ENCODE data around the gene CLINT1. TPM values are rescaled to one million over a fixed set of nuclear protein-coding genes. Genes with fewer than 3 reads are reported as not detected.

The CLINT1 gene
- total and polyA plus RNA-seq, 2 of the 13 experiments (the other 11 are each of a cell fraction or from before 2014, with no cell fraction given), result 64.0 to 104 TPM

DNA sequence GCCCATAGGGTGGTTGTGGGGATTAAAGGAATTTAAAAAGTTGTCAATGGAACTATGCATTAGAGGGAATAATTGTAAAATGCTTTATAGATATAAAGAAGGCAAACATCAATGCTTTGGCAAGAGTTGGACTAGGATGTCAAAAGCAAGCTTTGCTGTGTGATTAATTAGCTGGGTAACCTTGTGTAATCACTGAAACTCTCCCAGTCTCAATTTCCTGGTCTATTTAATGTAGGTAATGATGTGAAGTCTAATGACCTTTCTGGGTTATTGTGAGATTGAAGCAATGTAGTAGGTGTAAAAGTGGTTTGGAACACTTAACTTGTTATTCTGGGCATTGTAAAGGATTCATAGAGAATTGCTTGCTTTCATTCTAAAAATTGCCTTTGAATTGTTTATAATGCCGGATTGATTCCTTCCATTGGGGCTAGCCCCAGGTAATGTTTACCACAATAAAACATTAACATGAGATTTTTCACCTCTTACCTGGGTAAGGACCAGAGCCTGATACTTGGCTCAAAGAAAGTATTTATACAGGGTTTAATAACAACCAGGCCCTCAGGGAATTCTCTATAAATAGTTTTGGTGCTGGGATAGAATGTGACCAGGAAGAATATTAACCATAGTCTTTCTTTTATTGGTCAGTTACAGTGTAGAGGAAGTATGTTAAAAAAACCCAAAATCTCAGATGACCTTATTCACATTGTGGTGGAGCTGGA lies 30.0 kb upstream of the CLINT1 start:
- Histone ChIP-seq H3K27me3 (ENCODE audit: control insufficient read depth in 1 of 2, insufficient read depth in 2 of 2, low read length in 2 of 2) (no peaks in the 10 kb centered on the region; a peak in 1 of 5 replicates), H3K36me3 (replicated peaks in 1 of 2; ENCODE audit: control insufficient read depth in 1 of 2, insufficient read depth in 2 of 2, low read length in 2 of 2) (no peaks in the 10 kb centered on the region), H3K4me2 (ENCODE audit: low read depth, low read length) (no peak overlapping the region), H3K9me3 (ENCODE audit: low read length) (no peaks in the 10 kb centered on the region), H3K4me1 (ENCODE audit: insufficient read depth, low read length) (no peaks in the 10 kb centered on the region), H3K9ac (ENCODE audit: insufficient read depth, low read depth, low read length) (no peak overlapping the region), H2AFZ (ENCODE audit: low read length) (no peak overlapping the region), H4K20me1 (ENCODE audit: insufficient read depth, low read length) (no peaks in the 10 kb centered on the region), H3K79me2 (ENCODE audit: insufficient read depth, low read length) (no peaks in the 10 kb centered on the region), H3K27ac (ENCODE audit: extremely low read length, insufficient read depth, low read length) (no peak overlapping the region), H3K4me3 (replicated peaks in 1 of 3; ENCODE audit: insufficient read depth in 1 of 3, low read depth in 2 of 3, low read length in 3 of 3) (no peak overlapping the region)
- intact Hi-C loops (cut with micrococcal nuclease; ENCODE audit: unreplicated experiment), result no loop called here
- in situ Hi-C loops (cut with HindIII; ENCODE audit: extremely low pct_ligation_motif_present, low pct_unique_long_range_greater_than_20kb), result no loop called here
- 96% methylated on average over 1 of the region's 1 CpG for WGBS (ENCODE audit: low lambda C conversion rate)
- BruUV-seq (replicated peaks), result no TSS peak
- DNase-seq (ENCODE audit: low spot score) (no peak), ATAC-seq (no peak), FAIRE-seq (no peak)
- no peak for TF ChIP-seq ZNF460 (CRISPR knock-in tag; IDR thresholded peaks at IDR 0.05; ENCODE audit: borderline replicate concordance)
- TF ChIP-seq GATA4 (IDR thresholded peaks at IDR 0.05; ENCODE audit: borderline replicate concordance, low read depth), result no peak
- TF ChIP-seq CBX1 (IDR thresholded peaks at IDR 0.05; ENCODE audit: low read depth), result no peak
- no peak for TF ChIP-seq ZNF260 (CRISPR knock-in tag; IDR thresholded peaks at IDR 0.05; ENCODE audit: borderline replicate concordance, low read depth)
- no peak for TF ChIP-seq RBAK (CRISPR knock-in tag; IDR thresholded peaks at IDR 0.05)
- no peak for TF ChIP-seq TAF15 (IDR thresholded peaks at IDR 0.05; ENCODE audit: low read depth, low read length, poor library complexity, severe bottlenecking)
- TF ChIP-seq, protein P1, sequence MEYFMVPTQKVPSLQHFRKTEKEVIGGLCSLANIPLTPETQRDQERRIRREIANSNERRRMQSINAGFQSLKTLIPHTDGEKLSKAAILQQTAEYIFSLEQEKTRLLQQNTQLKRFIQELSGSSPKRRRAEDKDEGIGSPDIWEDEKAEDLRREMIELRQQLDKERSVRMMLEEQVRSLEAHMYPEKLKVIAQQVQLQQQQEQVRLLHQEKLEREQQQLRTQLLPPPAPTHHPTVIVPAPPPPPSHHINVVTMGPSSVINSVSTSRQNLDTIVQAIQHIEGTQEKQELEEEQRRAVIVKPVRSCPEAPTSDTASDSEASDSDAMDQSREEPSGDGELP (IDR thresholded peaks at IDR 0.05; ENCODE audit: borderline replicate concordance, low read depth), result no peak
- TF ChIP-seq KDM3A (CRISPR knock-in tag; IDR thresholded peaks at IDR 0.05; ENCODE audit: low read depth), result no peak
- no peak for TF ChIP-seq GATAD2A (CRISPR knock-in tag; IDR thresholded peaks at IDR 0.05)
- TF ChIP-seq ZNF496 (CRISPR knock-in tag; IDR thresholded peaks at IDR 0.05; ENCODE audit: insufficient replicate concordance), result no peak
- TF ChIP-seq JUN (CRISPR knock-in tag; IDR thresholded peaks at IDR 0.05), result no peak
- TF ChIP-seq, protein P2, sequence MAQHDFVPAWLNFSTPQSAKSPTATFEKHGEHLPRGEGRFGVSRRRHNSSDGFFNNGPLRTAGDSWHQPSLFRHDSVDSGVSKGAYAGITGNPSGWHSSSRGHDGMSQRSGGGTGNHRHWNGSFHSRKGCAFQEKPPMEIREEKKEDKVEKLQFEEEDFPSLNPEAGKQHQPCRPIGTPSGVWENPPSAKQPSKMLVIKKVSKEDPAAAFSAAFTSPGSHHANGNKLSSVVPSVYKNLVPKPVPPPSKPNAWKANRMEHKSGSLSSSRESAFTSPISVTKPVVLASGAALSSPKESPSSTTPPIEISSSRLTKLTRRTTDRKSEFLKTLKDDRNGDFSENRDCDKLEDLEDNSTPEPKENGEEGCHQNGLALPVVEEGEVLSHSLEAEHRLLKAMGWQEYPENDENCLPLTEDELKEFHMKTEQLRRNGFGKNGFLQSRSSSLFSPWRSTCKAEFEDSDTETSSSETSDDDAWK (CRISPR knock-in tag; IDR thresholded peaks at IDR 0.05), result no peak
- TF ChIP-seq FOXO1 (CRISPR knock-in tag; IDR thresholded peaks at IDR 0.05), result no peak
- ChIA-PET POLR2A (no interaction called here), CTCF (ENCODE audit: low intra/inter-chr PET ratio, low total read pairs) (no interaction called here)

Measured in HepG2 (cell line).